ENCODE data around the gene PPM1J. TPM values are rescaled to one million over a fixed set of nuclear protein-coding genes. Genes with fewer than 3 reads are reported as not detected.

PPM1J gene
- total RNA-seq, 1 experiment from 2014 or later = 0.52 TPM

GRCh38 chr1:112685913-112686312, 29.2 kb downstream of the PPM1J start:
- ChIA-PET CTCF (no interaction called here), POLR2A (ENCODE audit: low non-redundant PET) (no interaction called here)
- Histone ChIP-seq H3K36me3 (ENCODE audit: insufficient read depth, low read length, poor library complexity, severe bottlenecking) (peaks cover 10% of the 10 kb centered on the region), H3K27me3 (replicated peaks; ENCODE audit: insufficient read depth, low read depth, low read length, poor library complexity) (no peaks in the 10 kb centered on the region), H3K9me3 (ENCODE audit: low read depth, low read length, poor library complexity, severe bottlenecking) (no peaks in the 10 kb centered on the region), H3K4me1 (ENCODE audit: insufficient read depth, low read length, poor library complexity, severe bottlenecking) (no peaks in the 10 kb centered on the region), H3K4me3 (ENCODE audit: low read depth, low read length, poor library complexity, severe bottlenecking) (no peak overlapping the region), H3K27ac (ENCODE audit: low read depth, low read length, poor library complexity, severe bottlenecking) (no peak overlapping the region)
- TF ChIP-seq CTCF (conservative IDR thresholded peaks at IDR 0.05; ENCODE audit: low read depth, low read length) = no peak
- intact Hi-C loops (cut with micrococcal nuclease; ENCODE audit: unreplicated experiment) = no loop called here
- BruUV-seq (replicated peaks) = no TSS peak
- no peak for DNase-seq (ENCODE audit: low spot score)

GRCh38 chr1:112678605-112679004, 36.5 kb downstream of the PPM1J start:
- H3K27me3 ChIP-seq (replicated peaks; ENCODE audit: insufficient read depth, low read depth, low read length, poor library complexity) = no peaks in the 10 kb centered on the region
- no peaks in the 10 kb centered on the region for H3K9me3 ChIP-seq (ENCODE audit: low read depth, low read length, poor library complexity, severe bottlenecking)
- no peak for TF ChIP-seq EZH2 (IDR thresholded peaks at IDR 0.05; ENCODE audit: borderline replicate concordance, low read depth, low read length, poor library complexity, severe bottlenecking)
- TF ChIP-seq CTCF (conservative IDR thresholded peaks at IDR 0.05; ENCODE audit: low read depth, low read length) = no peak
- ChIA-PET CTCF (no interaction called here), POLR2A (ENCODE audit: low non-redundant PET) (no interaction called here)
- DNase-seq (ENCODE audit: low spot score) = no peak
- intact Hi-C loops (cut with micrococcal nuclease; ENCODE audit: unreplicated experiment) = loop anchor here (10.0 kb wide), 1 partner anchor 54 kb away; no protein-coding TSS in a partner anchor
- H3K27ac ChIP-seq (ENCODE audit: low read depth, low read length, poor library complexity, severe bottlenecking) = no peak overlapping the region
- peaks cover 14% of the 10 kb centered on the region for H3K4me1 ChIP-seq (ENCODE audit: insufficient read depth, low read length, poor library complexity, severe bottlenecking)
- BruUV-seq (replicated peaks) = no TSS peak
- no peaks in the 10 kb centered on the region for H3K36me3 ChIP-seq (ENCODE audit: insufficient read depth, low read length, poor library complexity, severe bottlenecking)
- no peak overlapping the region for H3K4me3 ChIP-seq (ENCODE audit: low read depth, low read length, poor library complexity, severe bottlenecking)

- Histone ChIP-seq H3K27ac (ENCODE audit: low read depth, low read length, poor library complexity, severe bottlenecking) (no peak overlapping the region), H3K27me3 (replicated peaks; ENCODE audit: insufficient read depth, low read depth, low read length, poor library complexity) (no peaks in the 10 kb centered on the region), H3K9me3 (ENCODE audit: low read depth, low read length, poor library complexity, severe bottlenecking) (no peaks in the 10 kb centered on the region), H3K36me3 (ENCODE audit: insufficient read depth, low read length, poor library complexity, severe bottlenecking) (no peaks in the 10 kb centered on the region), H3K4me1 (ENCODE audit: insufficient read depth, low read length, poor library complexity, severe bottlenecking) (peaks cover 16% of the 10 kb centered on the region), H3K4me3 (ENCODE audit: low read depth, low read length, poor library complexity, severe bottlenecking) (no peak overlapping the region)
- no peak for DNase-seq (ENCODE audit: low spot score)
- ChIA-PET POLR2A (ENCODE audit: low non-redundant PET) (no interaction called here), CTCF (no interaction called here)
- TF ChIP-seq EZH2 (IDR thresholded peaks at IDR 0.05; ENCODE audit: borderline replicate concordance, low read depth, low read length, poor library complexity, severe bottlenecking) (no peak), CTCF (conservative IDR thresholded peaks at IDR 0.05; ENCODE audit: low read depth, low read length) (no peak)
- BruUV-seq (replicated peaks) = no TSS peak
- intact Hi-C loops (cut with micrococcal nuclease; ENCODE audit: unreplicated experiment) = loop anchor here (10.0 kb wide), 1 partner anchor 53 kb away; no protein-coding TSS in a partner anchor
These were observed 37.6 kb downstream of the PPM1J start for GRCh38 chr1:112677501-112677900.
